Psoas muscle (tissue), 8 donors: ENCODE measurements around the gene TGM1. TPM values are rescaled to one million over a fixed set of nuclear protein-coding genes. Genes with fewer than 3 reads are reported as not detected.

ENCODE experiments used
- ATAC-seq, 4 donors: fragments of 200-7000 bp; cut with Tn5 transposase; one replicate each; pipeline ENCODE4 v1.9.1; 2020; ENCODE audit warnings: moderate library complexity in 3 of 4, mild to moderate bottlenecking in 2 of 4
- DNase-seq, 2 donors: peaks; one replicate each; pipeline ENCODE4 v3.0.0-alpha.2; 2020
- H3K27ac ChIP-seq: fragments of 200-600 bp; one replicate; pipeline ENCODE4 v1.8.0; 2022
- H3K27me3 ChIP-seq, 3 donors: fragments of 200-600 bp in 1 of 3; one replicate each; pipeline versions ENCODE4 v1.6.1 to v1.8.0; 2013 to 2022; ENCODE audit warnings: low read length in 2 of 3, mild to moderate bottlenecking in 2 of 3, moderate library complexity in 1 of 3; ENCODE audit not compliant: insufficient read depth in 3 of 3
- H3K36me3 ChIP-seq, 2 donors: fragments of 200-600 bp in 1 of 2; one replicate each; pipeline versions ENCODE4 v1.6.1 to v1.8.0; 2013 to 2022; ENCODE audit warnings: low read depth in 1 of 2, mild to moderate bottlenecking in 1 of 2, moderate library complexity in 1 of 2; ENCODE audit not compliant: insufficient read depth in 1 of 2
- H3K4me1 ChIP-seq: fragments of 200-600 bp; one replicate; pipeline ENCODE4 v1.8.0; 2022
- H3K4me3 ChIP-seq: fragments of 200-600 bp; one replicate; pipeline ENCODE4 v1.8.0; 2022; ENCODE audit warnings: mild to moderate bottlenecking
- H3K9me3 ChIP-seq: fragments of 200-600 bp; one replicate; pipeline ENCODE4 v1.8.0; 2022
- CTCF ChIP-seq: fragments of 200-600 bp; IDR thresholded peaks from one replicate; pipeline ENCODE4 v1.8.0; 2022; ENCODE audit warnings: antibody characterized with exemption
- WGBS, 3 donors: extraction: QIAGEN DNeasy Blood & Tissue Kit; methylation state at CpG; one replicate each; pipeline versions ENCODE4 v1.1.6 to v1.1.7; 2013; 5-methylcytosine and 5-hydroxymethylcytosine counted together
- intact Hi-C, 2 donors: fragments of 100-400 bp; cut with DNase I; formaldehyde crosslinking; loops; one replicate each; pipeline versions ENCODE4 v1.11.0 to v1.14.2; 2022
- polyA plus RNA-seq, 3 donors: library from polyadenylated mRNA; stranded (reverse); fragments of 200-250 nt; gene quantifications; one replicate each; pipeline ENCODE4 v1.2.3, GENCODE V29; 2013
- total RNA-seq, 4 donors: library from RNA; stranded (reverse); fragmentation: NEBNext Ultra II Directional in 2 of 4; extraction: Animal tissue kit (Norgen Biotek cat#: 25700) in 2 of 4; gene quantifications; one replicate each; pipeline versions ENCODE4 v1.2.1 to v1.2.4, GENCODE V29; 2021 to 2023
- donor health status: healthy with polysubstance abuse.
- donor health status: DM: no; HTN: no; CAD: no; lungs with moderate emphysema.
- donor health status: Bipolar disorder and iron deficiency.
- donor health status: healthy.
- donor health status: DM: yes; HTN: yes; CAD: no.
- donor health status: DM: no; HTN: no; CAD: no.
- donor health status: DM: no; HTN: no; CAD: no.
- donor health status: DM: yes; HTN: yes; CAD: no.

The TGM1 gene
- total and polyA plus RNA-seq, 7 donors, result 0.17 to 1.3 (median 0.41) TPM; not detected in 1

GRCh38 chr14:24260026-24260779 lies 2.8 kb downstream of the TGM1 start:
- TF ChIP-seq CTCF, result no peak
- H3K27me3 ChIP-seq, result no peaks in the 10 kb centered on the region
- DNase-seq (no peak), ATAC-seq (no peak)
- no peaks in the 10 kb centered on the region for H3K4me1 ChIP-seq
- H3K9me3 ChIP-seq, result no peaks in the 10 kb centered on the region
- peaks cover 0 to under 1% of the 10 kb centered on the region in 2 donors for H3K36me3 ChIP-seq
- intact Hi-C loops, result no loop called here
- H3K27ac ChIP-seq, result no peak overlapping the region
- 79 to 84% (median 82%) methylated on average over 15 to 16 of the region's 16 CpGs for WGBS, 3 donors
- H3K4me3 ChIP-seq, result no peak overlapping the region

GRCh38 chr14:24259282-24260025 lies 3.5 kb downstream of the TGM1 start:
- ATAC-seq (peak in 1 of 4 donors; percentile 15), DNase-seq (no peak)
- Histone ChIP-seq H3K4me1 (no peaks in the 10 kb centered on the region), H3K36me3 (no peaks in the 10 kb centered on the region), H3K27ac (no peak overlapping the region), H3K4me3 (no peak overlapping the region), H3K9me3 (no peaks in the 10 kb centered on the region), H3K27me3 (no peaks in the 10 kb centered on the region)
- no peak for TF ChIP-seq CTCF
- 61 to 67% (median 66%) methylated on average over 16 of the region's 16 CpGs for WGBS, 3 donors
- intact Hi-C loops, result no loop called here

GRCh38 chr14:24258548-24259265 lies 4.3 kb downstream of the TGM1 start:
- Histone ChIP-seq H3K27me3 (no peaks in the 10 kb centered on the region), H3K27ac (no peak overlapping the region), H3K9me3 (no peaks in the 10 kb centered on the region), H3K4me3 (no peak overlapping the region), H3K4me1 (no peaks in the 10 kb centered on the region), H3K36me3 (no peaks in the 10 kb centered on the region)
- WGBS, 3 donors, result 85 to 89% (median 88%) methylated on average over 18 of the region's 18 CpGs
- no peak for TF ChIP-seq CTCF
- DNase-seq (no peak), ATAC-seq (peak in 1 of 4 donors; percentile 16)
- intact Hi-C loops, result no loop called here

- Histone ChIP-seq H3K36me3 (no peaks in the 10 kb centered on the region), H3K27me3 (no peaks in the 10 kb centered on the region), H3K4me3 (no peak overlapping the region), H3K9me3 (no peaks in the 10 kb centered on the region), H3K27ac (no peak overlapping the region), H3K4me1 (no peaks in the 10 kb centered on the region)
- intact Hi-C loops, result no loop called here
- WGBS, 3 donors, result 83 to 86% (median 86%) methylated on average over 9 of the region's 9 CpGs
- TF ChIP-seq CTCF, result no peak
- no peak for DNase-seq
- ATAC-seq, result no peak
Observed at GRCh38 chr14:24258119-24258518, 4.9 kb downstream of the TGM1 start.
